ENCODE data around the gene ANKRD36C.
"Not testable (repeated sequence)": the region's sequence is repeated elsewhere in the genome, so short reads cannot be mapped to it uniquely, and the experiment has no call there.

ANKRD36C gene

GRCh38 chr2:95911431-95911830 lies 80.2 kb downstream of the ANKRD36C start:
- DNase-seq (ENCODE audit: low read depth); H3K4me3 ChIP-seq (ENCODE audit: low read depth, low read length): not testable (repeated sequence)

DNA sequence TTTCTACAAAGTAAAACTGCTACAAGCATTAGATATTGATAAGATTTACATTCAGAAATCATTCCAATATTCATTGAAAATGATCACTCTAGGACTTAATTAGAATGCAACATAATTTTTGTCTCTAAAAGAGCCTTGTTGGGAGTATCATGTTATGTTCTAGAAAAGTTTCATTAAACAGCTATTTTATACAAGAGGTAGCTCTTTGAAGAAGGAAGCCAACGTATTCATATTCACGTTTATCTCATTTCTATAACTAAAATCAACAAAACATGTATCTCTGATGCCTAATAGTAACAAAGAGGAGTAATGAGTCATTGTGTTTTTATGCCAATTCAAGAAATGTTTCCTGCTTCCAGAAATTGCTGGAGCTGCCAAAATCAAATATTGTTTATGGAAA lies 97.2 kb downstream of the ANKRD36C start:
- not testable (repeated sequence) for H3K4me3 ChIP-seq (ENCODE audit: low read depth, low read length); DNase-seq (ENCODE audit: low read depth)

GRCh38 chr2:95867929-95868328 lies 123.7 kb downstream of the ANKRD36C start:
- DNase-seq (ENCODE audit: low read depth); H3K4me3 ChIP-seq (ENCODE audit: low read depth, low read length): not testable (repeated sequence)

DNA sequence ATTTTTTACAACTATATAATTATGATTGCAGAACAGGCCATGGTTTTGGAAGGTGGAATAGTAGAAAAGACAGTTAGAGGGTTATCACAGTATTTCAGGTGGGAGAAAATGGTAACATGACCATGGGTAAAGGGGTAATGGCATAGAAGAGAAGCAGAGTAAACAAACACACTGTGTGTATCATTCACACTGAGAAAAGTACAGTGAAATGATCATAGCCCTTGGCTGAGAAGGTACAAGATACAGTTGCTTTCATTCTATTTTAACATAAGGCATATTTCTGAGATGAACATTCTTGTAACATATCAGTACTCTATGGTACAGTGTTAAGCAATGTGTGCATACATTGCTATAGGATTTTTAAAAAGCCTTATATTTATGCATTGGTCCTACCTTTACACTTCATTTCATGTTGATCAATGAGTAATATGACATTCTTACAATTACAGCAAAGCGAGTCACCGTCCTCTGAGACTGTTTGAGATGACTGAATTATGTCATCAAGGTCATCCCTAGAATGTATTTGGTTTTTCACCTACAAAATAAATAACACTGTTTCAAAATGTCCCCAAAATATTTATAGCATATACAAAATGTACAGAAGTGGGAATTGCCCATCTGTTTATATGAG lies 124.5 kb downstream of the ANKRD36C start:
- DNase-seq (ENCODE audit: low read depth), result not testable (repeated sequence)

GRCh38 chr2:95862121-95862520 lies 129.5 kb downstream of the ANKRD36C start:
- H3K4me3 ChIP-seq (ENCODE audit: low read depth, low read length); DNase-seq (ENCODE audit: low read depth): not testable (repeated sequence)

More for the DNA sequence above, 124.5 kb downstream of the ANKRD36C start:
- not testable (repeated sequence) for H3K4me3 ChIP-seq (ENCODE audit: low read depth, low read length)

GRCh38 chr2:95836151-95836550 lies 155.5 kb downstream of the ANKRD36C start:
- no peak for TF ChIP-seq CTCF (IDR thresholded peaks at IDR 0.05; ENCODE audit: insufficient read depth, low read depth, low read length, missing control alignments)
- H3K4me3 ChIP-seq (ENCODE audit: low read depth, low read length), result no peak overlapping the region
- DNase-seq (ENCODE audit: low read depth), result no peak

GRCh38 chr2:95834077-95835013 lies 157.3 kb downstream of the ANKRD36C start:
- DNase-seq (ENCODE audit: low read depth); H3K4me3 ChIP-seq (ENCODE audit: low read depth, low read length): not testable (repeated sequence)

DNA sequence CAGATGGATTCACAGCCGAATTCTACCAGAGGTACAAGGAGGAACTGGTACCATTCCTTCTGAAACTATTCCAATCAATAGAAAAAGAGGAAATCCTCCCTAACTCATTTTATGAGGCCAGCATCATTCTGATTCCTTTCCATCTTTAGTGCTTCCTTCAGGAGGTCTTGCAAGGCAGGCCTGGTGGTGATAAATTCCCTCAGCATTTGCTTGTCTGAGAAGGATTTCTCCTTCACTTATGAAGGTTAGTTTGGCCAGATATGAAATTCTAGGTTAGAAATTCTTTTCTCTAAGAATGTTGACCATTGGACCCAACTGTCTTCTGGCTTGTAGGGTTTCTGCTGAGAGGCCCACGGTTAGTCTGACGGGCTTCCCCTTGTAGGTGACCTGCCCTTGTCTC lies 167.4 kb downstream of the ANKRD36C start:
- not testable (repeated sequence) for DNase-seq (ENCODE audit: low read depth)

DNA sequence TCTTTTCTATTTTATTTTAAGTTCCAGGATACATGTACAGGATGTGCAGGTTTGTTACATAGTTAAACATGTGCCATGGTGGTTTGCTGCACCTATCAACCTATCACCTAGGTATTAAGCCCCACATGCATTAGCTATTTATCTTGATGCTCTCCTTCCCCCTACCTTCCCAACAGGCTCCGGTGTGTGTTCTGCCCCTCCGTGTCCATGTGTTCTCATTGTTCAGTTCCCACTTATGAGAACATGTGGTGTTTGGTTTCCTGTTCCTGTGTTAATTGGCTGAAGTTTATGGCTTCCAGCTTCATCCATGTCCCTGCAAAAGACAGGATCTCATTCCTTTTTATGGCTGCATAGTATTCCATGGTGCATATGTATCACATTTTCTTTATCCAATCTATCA lies 174.1 kb downstream of the ANKRD36C start:
- not testable (repeated sequence) for H3K4me3 ChIP-seq (ENCODE audit: low read depth, low read length); DNase-seq (ENCODE audit: low read depth)

More for the DNA sequence above, 167.4 kb downstream of the ANKRD36C start:
- H3K4me3 ChIP-seq (ENCODE audit: low read depth, low read length), result not testable (repeated sequence)

DNA sequence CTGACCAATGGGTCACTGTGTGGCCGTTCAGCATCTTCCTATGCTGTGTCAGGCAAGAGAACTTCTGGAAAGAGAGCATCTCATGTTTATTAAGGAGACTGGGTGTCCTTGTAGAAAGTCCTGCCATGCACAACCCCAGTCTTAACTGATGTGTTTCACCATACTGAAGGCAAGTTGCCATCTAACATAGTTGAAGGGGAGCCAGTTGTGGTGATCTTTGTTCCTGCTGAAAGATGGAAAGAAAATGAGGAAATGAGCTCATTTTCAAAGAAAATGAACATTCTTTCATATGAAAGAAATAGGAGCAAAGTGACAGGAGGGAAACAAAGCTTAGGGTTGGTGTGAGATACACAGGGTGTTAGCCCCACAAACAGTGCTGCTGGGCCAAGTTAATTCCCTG lies 178.3 kb downstream of the ANKRD36C start:
- not testable (repeated sequence) for H3K4me3 ChIP-seq (ENCODE audit: low read depth, low read length); DNase-seq (ENCODE audit: low read depth)

DNA sequence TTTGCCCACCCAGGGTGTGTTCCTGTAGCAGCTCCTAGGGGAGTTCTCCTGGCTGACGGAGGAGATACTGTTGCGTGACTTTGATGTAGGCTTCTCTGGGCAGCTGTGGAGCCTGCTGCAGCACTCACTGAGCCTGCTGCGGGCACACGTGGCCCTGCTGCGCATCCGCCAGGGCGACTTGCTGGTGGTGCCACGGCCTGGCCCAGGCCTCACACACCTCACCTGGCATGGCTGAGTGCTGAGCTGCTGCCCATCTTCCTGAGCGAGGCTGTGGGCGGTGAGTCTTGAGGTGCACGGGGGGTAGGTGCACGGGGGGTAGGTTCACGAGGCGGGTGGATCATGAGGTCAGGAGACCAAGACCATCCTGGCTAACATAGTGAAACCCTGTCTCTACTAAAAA lies 191.7 kb downstream of the ANKRD36C start:
- no peak overlapping the region for H3K4me3 ChIP-seq (ENCODE audit: low read depth, low read length)
- DNase-seq (ENCODE audit: low read depth), result no peak
- no peak for TF ChIP-seq CTCF (IDR thresholded peaks at IDR 0.05; ENCODE audit: insufficient read depth, low read depth, low read length, missing control alignments)

- H3K4me3 ChIP-seq (ENCODE audit: low read depth, low read length); DNase-seq (ENCODE audit: low read depth): not testable (repeated sequence)
These were observed 192.3 kb downstream of the ANKRD36C start for GRCh38 chr2:95799147-95799889.

DNA sequence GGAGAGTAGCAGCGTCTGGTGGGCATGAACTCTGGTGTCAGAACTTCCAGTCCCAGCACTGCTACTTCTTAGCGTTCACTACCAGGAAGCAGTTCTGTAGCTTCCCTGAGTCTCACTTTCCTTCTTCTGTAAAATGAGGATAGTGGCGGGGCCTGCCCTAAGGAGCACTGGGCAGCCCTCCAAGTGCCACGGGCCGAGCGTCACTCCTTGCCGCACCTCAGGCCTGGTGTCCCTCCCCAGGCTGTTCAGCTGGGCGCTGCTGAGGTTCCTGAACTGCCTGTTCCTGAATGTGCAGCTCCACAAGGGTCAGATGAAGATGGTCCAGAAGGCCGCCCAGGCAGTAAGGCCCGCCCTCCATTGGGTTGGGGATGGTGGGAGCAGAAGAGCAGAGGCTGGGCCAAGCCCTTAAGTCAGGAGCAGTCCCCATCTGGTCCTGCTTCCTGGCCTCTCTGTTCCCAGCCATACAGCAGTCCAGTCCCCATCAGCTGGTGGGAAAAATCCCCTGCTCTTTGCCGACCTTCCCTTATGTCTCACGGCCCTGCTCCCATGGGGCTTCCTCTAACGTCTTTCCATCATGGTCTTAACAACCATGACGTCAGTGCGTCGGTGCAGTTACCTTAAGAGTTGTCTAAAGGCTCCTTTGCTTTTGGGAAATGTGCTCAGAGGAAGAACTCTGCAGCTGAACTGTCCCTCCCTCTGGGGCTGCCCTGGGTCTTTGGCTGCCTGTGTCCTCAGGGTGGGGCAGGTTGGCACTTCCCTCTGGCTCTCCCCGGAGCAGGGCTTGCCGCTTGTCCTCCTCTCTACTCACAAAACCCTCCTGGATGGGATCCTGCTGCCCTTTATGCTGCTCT lies 195.2 kb downstream of the ANKRD36C start:
- DNase-seq (ENCODE audit: low read depth); H3K4me3 ChIP-seq (ENCODE audit: low read depth, low read length): not testable (repeated sequence)

DNA sequence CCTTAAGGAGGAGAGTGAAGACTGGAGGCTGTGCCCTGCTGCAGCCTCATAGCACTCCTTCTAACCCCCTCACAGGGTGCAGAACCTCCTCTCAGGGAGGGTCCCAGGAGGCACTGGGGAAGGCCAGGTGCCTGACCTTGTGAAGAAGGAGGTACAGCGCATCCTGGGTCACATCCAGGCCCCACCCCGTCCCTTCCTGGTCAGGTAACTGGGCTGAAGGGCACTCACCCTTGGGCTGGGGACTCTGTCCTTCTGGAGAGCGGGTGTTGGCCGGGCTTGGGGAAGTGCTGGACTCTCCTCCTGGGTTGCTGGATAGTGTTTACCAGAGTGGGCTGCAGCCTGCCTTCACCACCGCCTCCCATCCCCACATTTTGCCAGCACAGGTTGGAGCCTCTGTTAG lies 197.7 kb downstream of the ANKRD36C start:
- H3K4me3 ChIP-seq (ENCODE audit: low read depth, low read length); DNase-seq (ENCODE audit: low read depth): not testable (repeated sequence)

- not testable (repeated sequence) for H3K4me3 ChIP-seq (ENCODE audit: low read depth, low read length); DNase-seq (ENCODE audit: low read depth)
These were observed 201.4 kb downstream of the ANKRD36C start for GRCh38 chr2:95790180-95790579.

DNA sequence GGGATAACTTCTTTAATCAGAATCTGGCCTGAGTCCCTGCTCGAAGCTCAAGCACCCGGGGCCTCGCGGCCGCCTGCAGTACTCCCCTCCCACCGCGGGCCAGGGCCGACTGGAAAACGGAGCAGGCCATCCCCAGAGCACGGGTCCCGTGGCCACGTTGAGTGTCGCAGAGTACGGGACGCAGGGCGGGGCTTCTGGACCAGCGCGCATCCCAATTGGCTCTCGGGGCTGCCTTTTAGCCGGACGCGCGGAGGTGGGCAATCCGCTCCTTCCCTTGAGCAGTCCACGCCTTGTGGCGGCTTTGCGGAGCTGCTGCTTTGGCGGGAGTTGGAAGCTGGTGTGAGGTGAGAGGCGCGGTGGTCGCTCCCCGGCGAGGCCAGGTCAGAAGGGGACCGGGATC lies 202.2 kb downstream of the ANKRD36C start:
- not testable (repeated sequence) for DNase-seq (ENCODE audit: low read depth); H3K4me3 ChIP-seq (ENCODE audit: low read depth, low read length)
